GM12801 (cell line): ENCODE results near the gene COPS8.

Experiments used
- CTCF ChIP-seq: IDR thresholded peaks from one replicate; pipeline ENCODE4 v1.5.1; 2011; ENCODE audit warnings: control low read depth; ENCODE audit not compliant: insufficient read length; ENCODE audit errors: extremely low read depth

The COPS8 gene

GRCh38 chr2:237113026-237113795, 27.5 kb downstream of the COPS8 start:
- no peak for TF ChIP-seq CTCF

- no peak for TF ChIP-seq CTCF
Measured at GRCh38 chr2:237115870-237116269, 30.2 kb downstream of the COPS8 start.

DNA sequence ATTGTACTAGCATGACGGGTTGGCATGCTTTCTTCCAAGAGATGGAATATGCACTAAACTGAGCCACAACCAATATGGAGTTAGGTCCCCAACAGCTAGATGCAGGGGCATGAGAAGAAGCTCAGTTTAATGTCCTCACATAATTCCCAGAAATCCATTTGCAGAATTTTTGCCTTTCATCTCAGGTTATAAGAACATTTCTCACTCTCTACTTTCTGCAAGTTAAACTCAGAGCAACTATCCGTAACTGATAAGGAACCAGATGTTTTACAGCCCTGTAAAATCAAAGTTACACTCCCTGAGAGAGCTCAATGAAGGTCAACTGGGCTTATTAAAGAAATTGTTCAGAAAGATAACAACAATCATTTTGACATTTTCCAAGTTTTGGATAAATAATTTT, 30.7 kb downstream of the COPS8 start:
- no peak for TF ChIP-seq CTCF

DNA sequence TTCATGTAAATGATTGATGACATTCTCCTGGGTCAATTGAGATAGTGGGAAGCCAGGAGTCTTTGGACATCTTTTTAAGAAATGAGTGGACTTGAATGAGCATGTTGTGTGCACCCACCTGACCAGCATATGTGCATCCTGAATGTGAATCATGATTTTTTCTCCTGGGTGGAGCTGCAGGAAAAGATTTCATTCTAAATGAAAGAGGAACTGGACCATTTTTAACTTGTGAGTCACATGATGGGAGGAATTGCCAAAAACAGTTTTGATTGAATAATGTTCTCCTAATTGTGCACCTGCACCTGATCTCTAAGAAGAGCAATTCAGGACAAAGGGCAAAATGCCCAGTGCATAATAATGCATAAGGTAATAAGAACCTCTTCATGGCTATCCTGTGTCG, 32.3 kb downstream of the COPS8 start:
- no peak for TF ChIP-seq CTCF

DNA sequence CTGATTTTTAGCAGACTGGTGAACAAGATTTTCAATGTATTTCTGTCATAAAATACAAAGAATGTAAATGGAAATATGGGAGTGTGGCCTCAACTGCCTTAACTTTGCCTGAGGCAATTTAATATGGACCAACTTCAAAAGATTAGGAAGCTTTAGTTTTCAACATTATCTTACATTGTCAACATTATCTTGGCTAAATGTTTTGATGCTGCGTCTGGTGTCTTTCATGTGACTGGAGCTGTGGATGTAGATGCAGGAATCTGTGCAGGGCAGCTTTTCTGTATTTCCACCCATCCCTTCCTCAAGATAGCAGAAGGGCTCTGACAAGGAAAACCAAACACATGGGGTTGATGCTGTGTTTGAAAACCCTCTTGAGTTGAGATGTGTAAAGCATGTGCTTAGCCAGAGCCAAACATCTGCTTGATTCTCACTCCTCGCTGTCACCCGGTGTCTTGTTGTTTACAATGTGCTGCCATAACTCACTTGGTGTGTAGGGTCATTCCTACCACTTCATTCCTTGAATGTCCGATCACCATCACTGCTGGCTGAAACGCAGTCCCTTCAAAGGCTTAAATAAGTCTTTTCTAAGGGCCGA, 33.0 kb downstream of the COPS8 start:
- no peak for TF ChIP-seq CTCF

DNA sequence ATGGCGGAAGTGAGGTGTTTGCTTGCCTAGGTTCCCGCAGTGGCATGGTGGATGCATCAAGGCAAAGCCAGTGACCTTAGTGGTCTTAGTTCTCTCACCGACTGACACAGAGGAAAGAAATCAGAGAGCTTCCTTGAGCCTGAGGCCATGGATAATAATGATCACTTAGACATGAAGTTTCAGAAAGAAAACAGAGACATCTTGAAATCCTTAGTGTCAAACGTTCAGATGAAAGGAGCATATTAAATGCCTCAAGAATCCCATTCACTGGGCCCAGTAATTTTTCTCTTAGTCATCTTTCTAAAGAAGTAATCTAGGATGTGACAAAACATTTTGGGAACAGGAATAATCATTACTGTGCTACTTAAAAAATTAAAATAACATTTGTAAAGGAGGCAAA, 35.2 kb downstream of the COPS8 start:
- no peak for TF ChIP-seq CTCF

- TF ChIP-seq CTCF, result no peak
Measured at GRCh38 chr2:237121321-237121720, 35.6 kb downstream of the COPS8 start.
